ENCODE results near the gene CREBBP.

CREBBP gene

GRCh38 chr16:3808308-3809063, 72.0 kb downstream of the CREBBP start:
- Mint-ChIP-seq H3K27ac (peak overlapping the region; percentile 85), H3K4me3 (no peak overlapping the region), H3K4me1 (peaks cover 90% of the 10 kb centered on the region), H3K9me3 (no peaks in the 10 kb centered on the region), H3K27me3 (no peaks in the 10 kb centered on the region), H3K36me3 (peaks cover 49% of the 10 kb centered on the region)
- no peak for ATAC-seq

GRCh38 chr16:3807425-3808123, 72.9 kb downstream of the CREBBP start:
- ATAC-seq, result peak; percentile 64
- Mint-ChIP-seq H3K9me3 (no peaks in the 10 kb centered on the region), H3K4me1 (peaks cover 86% of the 10 kb centered on the region), H3K4me3 (no peak overlapping the region), H3K27me3 (no peaks in the 10 kb centered on the region), H3K27ac (peak overlapping the region; percentile 85), H3K36me3 (peaks cover 45% of the 10 kb centered on the region)

- H3K4me1 Mint-ChIP-seq, result peaks cover 86% of the 10 kb centered on the region
- no peaks in the 10 kb centered on the region for H3K27me3 Mint-ChIP-seq
- H3K9me3 Mint-ChIP-seq, result no peaks in the 10 kb centered on the region
- ATAC-seq, result no peak
- peaks cover 59% of the 10 kb centered on the region for H3K36me3 Mint-ChIP-seq
- no peak overlapping the region for H3K4me3 Mint-ChIP-seq
- peak overlapping the region; percentile 12 for H3K27ac Mint-ChIP-seq
Observed at GRCh38 chr16:3804426-3805016, 76.0 kb downstream of the CREBBP start.

- H3K9me3 Mint-ChIP-seq, result no peaks in the 10 kb centered on the region
- ATAC-seq, result no peak
- H3K4me1 Mint-ChIP-seq, result peaks cover 85% of the 10 kb centered on the region
- peaks cover 29% of the 10 kb centered on the region for H3K36me3 Mint-ChIP-seq
- no peaks in the 10 kb centered on the region for H3K27me3 Mint-ChIP-seq
- peak overlapping the region; percentile 46 for H3K27ac Mint-ChIP-seq
- H3K4me3 Mint-ChIP-seq, result no peak overlapping the region
Observed at GRCh38 chr16:3800477-3801270, 79.8 kb downstream of the CREBBP start.

GRCh38 chr16:3800019-3800418, 80.5 kb downstream of the CREBBP start:
- peaks cover 85% of the 10 kb centered on the region for H3K4me1 Mint-ChIP-seq
- H3K27me3 Mint-ChIP-seq, result no peaks in the 10 kb centered on the region
- H3K4me3 Mint-ChIP-seq, result no peak overlapping the region
- H3K27ac Mint-ChIP-seq, result peak overlapping the region; percentile 46
- ATAC-seq, result no peak
- peaks cover 29% of the 10 kb centered on the region for H3K36me3 Mint-ChIP-seq
- H3K9me3 Mint-ChIP-seq, result no peaks in the 10 kb centered on the region

GRCh38 chr16:3799354-3799753, 81.2 kb downstream of the CREBBP start:
- Mint-ChIP-seq H3K9me3 (no peaks in the 10 kb centered on the region), H3K27me3 (no peaks in the 10 kb centered on the region), H3K4me3 (no peak overlapping the region), H3K4me1 (peaks cover 84% of the 10 kb centered on the region), H3K36me3 (peaks cover 29% of the 10 kb centered on the region), H3K27ac (peak overlapping the region; percentile 33)
- no peak for ATAC-seq

GRCh38 chr16:3798838-3799237, 81.7 kb downstream of the CREBBP start:
- H3K4me3 Mint-ChIP-seq, result peak overlapping the region; percentile 37
- ATAC-seq, result peak; percentile 76
- H3K27ac Mint-ChIP-seq, result peak overlapping the region; percentile 33
- peaks cover 25% of the 10 kb centered on the region for H3K36me3 Mint-ChIP-seq
- H3K9me3 Mint-ChIP-seq, result no peaks in the 10 kb centered on the region
- H3K4me1 Mint-ChIP-seq, result peaks cover 79% of the 10 kb centered on the region
- H3K27me3 Mint-ChIP-seq, result no peaks in the 10 kb centered on the region

- Mint-ChIP-seq H3K27me3 (no peaks in the 10 kb centered on the region), H3K36me3 (peaks cover 25% of the 10 kb centered on the region), H3K4me3 (peak overlapping the region; percentile 60), H3K9me3 (no peaks in the 10 kb centered on the region), H3K4me1 (peaks cover 77% of the 10 kb centered on the region), H3K27ac (peak overlapping the region; percentile 33)
- peak; percentile 67 for ATAC-seq
Observed at GRCh38 chr16:3797904-3798811, 82.4 kb downstream of the CREBBP start.

- ATAC-seq, result no peak
- Mint-ChIP-seq H3K27ac (peak overlapping the region; percentile 33), H3K4me3 (no peak overlapping the region), H3K36me3 (peaks cover 27% of the 10 kb centered on the region), H3K9me3 (no peaks in the 10 kb centered on the region), H3K4me1 (peaks cover 78% of the 10 kb centered on the region), H3K27me3 (no peaks in the 10 kb centered on the region)
Observed at GRCh38 chr16:3797473-3797872, 83.0 kb downstream of the CREBBP start.

- ATAC-seq, result no peak
- Mint-ChIP-seq H3K27me3 (no peaks in the 10 kb centered on the region), H3K4me3 (no peak overlapping the region)
Observed at GRCh38 chr16:3793161-3793576, 87.3 kb downstream of the CREBBP start.

GRCh38 chr16:3792472-3793012, 88.0 kb downstream of the CREBBP start:
- peak overlapping the region; percentile 8 for H3K4me3 Mint-ChIP-seq
- peaks cover 77% of the 10 kb centered on the region for H3K4me1 Mint-ChIP-seq
- peak overlapping the region; percentile 60 for H3K27ac Mint-ChIP-seq
- ATAC-seq, result peak; percentile 72
- no peaks in the 10 kb centered on the region for H3K27me3 Mint-ChIP-seq
- no peaks in the 10 kb centered on the region for H3K9me3 Mint-ChIP-seq
- H3K36me3 Mint-ChIP-seq, result peaks cover 35% of the 10 kb centered on the region

More at GRCh38 chr16:3793161-3793576, 87.3 kb downstream of the CREBBP start:
- H3K4me1 Mint-ChIP-seq, result peaks cover 77% of the 10 kb centered on the region
- H3K9me3 Mint-ChIP-seq, result no peaks in the 10 kb centered on the region
- peaks cover 35% of the 10 kb centered on the region for H3K36me3 Mint-ChIP-seq
- H3K27ac Mint-ChIP-seq, result peak overlapping the region; percentile 60

- ATAC-seq, result no peak
- peaks cover 71% of the 10 kb centered on the region for H3K4me1 Mint-ChIP-seq
Observed at GRCh38 chr16:3791701-3792100, 88.8 kb downstream of the CREBBP start.

GRCh38 chr16:3789375-3790099, 91.0 kb downstream of the CREBBP start:
- Mint-ChIP-seq H3K27ac (peak overlapping the region; percentile 81), H3K9me3 (no peaks in the 10 kb centered on the region), H3K36me3 (peaks cover 38% of the 10 kb centered on the region), H3K4me3 (no peak overlapping the region), H3K27me3 (no peaks in the 10 kb centered on the region), H3K4me1 (peaks cover 60% of the 10 kb centered on the region)
- no peak for ATAC-seq

More at GRCh38 chr16:3791701-3792100, 88.8 kb downstream of the CREBBP start:
- Mint-ChIP-seq H3K27ac (peak overlapping the region; percentile 60), H3K36me3 (peaks cover 35% of the 10 kb centered on the region), H3K4me3 (no peak overlapping the region), H3K27me3 (no peaks in the 10 kb centered on the region), H3K9me3 (no peaks in the 10 kb centered on the region)

Data from stimulated activated memory B cell treated with anti-CD40 and anti-IgM and Interleukin-4, amounts not matched to agents 10 μg/mL and 1 μg/mL and 100 μg/mL, for 72 hours (primary cell).